Prostate gland (tissue), 2 donors: ENCODE data around the gene TMEM220.

Experiments used
- CTCF ChIP-seq, 4 experiments: fragments of 200-600 bp in 2 of 4; fragments of 450-650 bp in 2 of 4; sonication (generic) in 2 of 4; IDR thresholded peaks; 1 replicate in 3 of 4; 2 replicates in 1 of 4; pipeline ENCODE4 v1.5.1; 2016 to 2019; ENCODE audit warnings: antibody characterized with exemption in 4 of 4, mild to moderate bottlenecking in 2 of 4, moderate library complexity in 2 of 4
- POLR2A ChIP-seq: fragments of 450-650 bp; IDR thresholded peaks from one replicate; pipeline ENCODE4 v1.6.1; 2016; ENCODE audit warnings: antibody characterized with exemption, mild to moderate bottlenecking

- TF ChIP-seq CTCF (IDR thresholded peaks at IDR 0.05) (no peak), POLR2A (no peak)
These were observed 9.6 kb upstream of the TMEM220 start for GRCh38 chr17:10739386-10739785.
